HepG2 (cell line): Measurements from ENCODE around the gene CD96. TPM values are rescaled to one million over a fixed set of nuclear protein-coding genes. Genes with fewer than 3 reads are reported as not detected.

Experiments used
- ATAC-seq: fragments of 200-7000 bp; cut with Tn5 transposase; 3 replicates; pipeline ENCODE4 v1.9.1; 2020; ENCODE audit warnings: mild to moderate bottlenecking, moderate library complexity
- BruUV-seq: library from RNA; stranded (reverse); fragments of 400-500 nt; replicated peaks from 2 replicates; lab custom pipeline; 2021; lab: Mats Ljungman, UMichigan
- CTCF ChIA-PET: fragments of 300-600 bp; formaldehyde crosslinking; extraction: SDS; loops from one replicate; lab custom pipeline; 2021; ENCODE audit warnings: low total read pairs, inconsistent platforms, low intra/inter-chr PET ratio; lab: Yijun Ruan, JAX
- POLR2A ChIA-PET: fragments of 350-600 bp; sonication (Branson Sonifier 250); formaldehyde crosslinking; loops from one replicate; lab custom pipeline; 2020; ENCODE audit warnings: antibody characterized with exemption, inconsistent platforms; lab: Yijun Ruan, JAX
- DNase-seq: peaks from one replicate; pipeline ENCODE4 v3.0.0-alpha.2; 2015; ENCODE audit warnings: low spot score
- FAIRE-seq: peaks from 3 replicates; lab custom pipeline; 2011; peaks lifted over from hg19 to GRCh38; lab: Jason Lieb, UNC
- H2AFZ ChIP-seq: one replicate; pipeline ENCODE4 v1.6.1; 2011; ENCODE audit warnings: low read length, inconsistent platforms
- H3K27ac ChIP-seq: fragments of 300-600 bp; 3 replicates; pipeline ENCODE4 v1.8.0; 2011; ENCODE audit warnings: mixed run types, mild to moderate bottlenecking, mixed read lengths, low read length, inconsistent platforms; ENCODE audit not compliant: insufficient read depth; ENCODE audit errors: extremely low read length
- H3K27me3 ChIP-seq, 2 experiments: fragments of 200-600 bp in 1 of 2; 2 replicates in 1 of 2; 3 replicates in 1 of 2; pipeline versions ENCODE4 v1.6.0 to v1.8.0; 2011; ENCODE audit warnings: low read length in 2 of 2, mild to moderate bottlenecking in 2 of 2, moderate library complexity in 2 of 2, inconsistent platforms in 1 of 2; ENCODE audit not compliant: insufficient read depth in 2 of 2, control insufficient read depth in 1 of 2
- H3K36me3 ChIP-seq, 2 experiments: fragments of 200-600 bp in 1 of 2; replicated peaks in 1 of 2; 2 replicates in 1 of 2; 3 replicates in 1 of 2; pipeline versions ENCODE4 v1.5.1 to v1.8.0; 2011; ENCODE audit warnings: low read length in 2 of 2, inconsistent platforms in 1 of 2; ENCODE audit not compliant: insufficient read depth in 2 of 2, control insufficient read depth in 1 of 2
- H3K4me1 ChIP-seq: 2 replicates; pipeline ENCODE4 v1.5.1; 2012; ENCODE audit warnings: low read length, inconsistent platforms; ENCODE audit not compliant: insufficient read depth
- H3K4me2 ChIP-seq: 2 replicates; pipeline ENCODE4 v1.6.0; 2011; ENCODE audit warnings: low read depth, low read length, inconsistent platforms
- H3K4me3 ChIP-seq, 3 experiments: fragments of 200-600 bp in 1 of 3; sonication (generic), shearing (Covaris generic) in 1 of 3; replicated peaks in 1 of 3; 2 replicates each; pipeline ENCODE4 v1.5.1; 2011 to 2016; ENCODE audit warnings: low read length in 3 of 3, inconsistent platforms in 2 of 3, low read depth in 2 of 3, mild to moderate bottlenecking in 2 of 3, control low read depth in 1 of 3, mixed read lengths in 1 of 3; ENCODE audit not compliant: insufficient read depth in 1 of 3
- H3K79me2 ChIP-seq: one replicate; pipeline ENCODE4 v1.6.1; 2011; ENCODE audit warnings: low read length, inconsistent platforms; ENCODE audit not compliant: insufficient read depth
- H3K9ac ChIP-seq: 2 replicates; pipeline ENCODE4 v1.6.0; 2011; ENCODE audit warnings: mild to moderate bottlenecking, low read depth, low read length, inconsistent platforms; ENCODE audit not compliant: insufficient read depth
- H3K9me3 ChIP-seq: 2 replicates; pipeline ENCODE4 v1.5.1; 2012; ENCODE audit warnings: mild to moderate bottlenecking, low read length
- H4K20me1 ChIP-seq: 2 replicates; pipeline ENCODE4 v1.6.0; 2011; ENCODE audit warnings: inconsistent platforms, mild to moderate bottlenecking, low read length, moderate library complexity; ENCODE audit not compliant: insufficient read depth
- EP300 ChIP-seq, 3 experiments: sonication (generic) in 1 of 3; formaldehyde crosslinking in 1 of 3; IDR thresholded peaks; 2 replicates each; pipeline versions ENCODE4 v1.5.1 to v1.6.1; 2011 to 2020; ENCODE audit warnings: low read depth in 2 of 3, low read length in 2 of 3, borderline replicate concordance in 1 of 3, improper control_type of control experiment in 1 of 3, mild to moderate bottlenecking in 1 of 3, missing genetic modification reagents in 1 of 3, moderate library complexity in 1 of 3
- GMEB1 ChIP-seq: sonication (generic); formaldehyde crosslinking; IDR thresholded peaks from 2 replicates; pipeline ENCODE4 v1.5.1; 2020; ENCODE audit warnings: missing genetic modification reagents, mild to moderate bottlenecking, borderline replicate concordance
- GRHL1 ChIP-seq: sonication (generic); formaldehyde crosslinking; conservative IDR thresholded peaks from 2 replicates; pipeline ENCODE4 v1.8.0; 2022; ENCODE audit warnings: missing genetic modification reagents
- HNF4A ChIP-seq: sonication (generic); formaldehyde crosslinking; IDR thresholded peaks from 2 replicates; pipeline ENCODE4 v1.4.0; 2020; ENCODE audit warnings: missing genetic modification reagents
- ZNF552 ChIP-seq: sonication (generic); formaldehyde crosslinking; IDR thresholded peaks from 2 replicates; pipeline ENCODE4 v1.9.0; 2022; ENCODE audit warnings: missing genetic modification reagents, mild to moderate bottlenecking, borderline replicate concordance
- ZSCAN12 ChIP-seq: sonication (generic); formaldehyde crosslinking; IDR thresholded peaks from 2 replicates; pipeline ENCODE4 v1.9.0; 2021; ENCODE audit warnings: mild to moderate bottlenecking, missing genetic modification reagents
- WGBS: methylation state at CpG from one replicate; pipeline ENCODE4 v1.1.6; 2017; ENCODE audit warnings: low lambda C conversion rate; 5-methylcytosine and 5-hydroxymethylcytosine counted together
- in situ Hi-C: cut with HindIII; loops from 2 replicates; pipeline ENCODE4 v1.10.0; 2017; ENCODE audit warnings: low pct_unique_long_range_greater_than_20kb; ENCODE audit not compliant: extremely low pct_ligation_motif_present
- intact Hi-C: fragments of 100-400 bp; cut with micrococcal nuclease; formaldehyde crosslinking; loops from one replicate; pipeline ENCODE4 v1.10.0; 2022; ENCODE audit not compliant: unreplicated experiment
- polyA plus RNA-seq, 8 experiments: library from polyadenylated mRNA; depleted of rRNA in 3 of 8; stranded (reverse) in 7 of 8; unstranded in 1 of 8; fragments of >200 nt; fragmentation: Illumina TruSeq in 4 of 8; extraction: Trizol in 4 of 8; gene quantifications; 2 replicates each; pipeline versions ENCODE4 v1.2.1 to v1.2.3, GENCODE V29; 2011 to 2016; ENCODE audit warnings: low read depth in 4 of 8, missing spikeins in 1 of 8, mixed read lengths in 1 of 8; ENCODE audit not compliant: insufficient read depth in 1 of 8
- total RNA-seq, 5 experiments: library from RNA; depleted of rRNA; stranded (reverse); fragments of >200 nt; fragmentation: Illumina TruSeq; extraction: Trizol; gene quantifications; 2 replicates each; pipeline ENCODE4 v1.2.3, GENCODE V29; 2016; ENCODE audit warnings: low read depth in 1 of 5

The CD96 gene
- total and polyA plus RNA-seq, 2 of the 13 experiments (the other 11 are each of a cell fraction or from before 2014, with no cell fraction given): not detected

GRCh38 chr3:111688190-111688800, 146.3 kb downstream of the CD96 start:
- WGBS: 71% methylated on average over 2 of the region's 2 CpGs
- H3K4me3 ChIP-seq: no peak overlapping the region
- H3K9me3 ChIP-seq: no peaks in the 10 kb centered on the region
- CTCF ChIA-PET: no interaction called here
- in situ Hi-C loops (no loop called here), intact Hi-C loops (no loop called here)
- peaks cover 22% of the 10 kb centered on the region for H3K4me1 ChIP-seq
- no TSS peak for BruUV-seq
- no peak overlapping the region for H3K9ac ChIP-seq
- peak; percentile 43 for ATAC-seq
- no peak overlapping the region for H2AFZ ChIP-seq
- 0 out of 2 replicates have a peak, but pooled peaks have one; percentile 9 for TF ChIP-seq HNF4A (CRISPR knock-in tag)
- TF ChIP-seq EP300 (IDR thresholded peaks at IDR 0.05; ENCODE audit: low read depth in 2 of 2, low read length in 2 of 2): no peak
- TF ChIP-seq EP300 (CRISPR knock-in tag; IDR thresholded peaks at IDR 0.05; ENCODE audit: borderline replicate concordance): no peak
- H3K27ac ChIP-seq: no peak overlapping the region
- DNase-seq: no peak
- H3K4me2 ChIP-seq: no peak overlapping the region
- POLR2A ChIA-PET: interaction anchor here (1.1 kb wide), 1 partner anchor 11 kb away, joined by 8 read pairs; no protein-coding TSS in a partner anchor
- H3K79me2 ChIP-seq: peaks cover 2% of the 10 kb centered on the region
- H3K27me3 ChIP-seq: no peaks in the 10 kb centered on the region
- H3K36me3 ChIP-seq: no peaks in the 10 kb centered on the region
- H4K20me1 ChIP-seq: no peaks in the 10 kb centered on the region
- FAIRE-seq: no peak

- no peak overlapping the region for H3K4me2 ChIP-seq
- no peaks in the 10 kb centered on the region for H3K36me3 ChIP-seq
- H4K20me1 ChIP-seq: no peaks in the 10 kb centered on the region
- no peak overlapping the region for H3K9ac ChIP-seq
- no TSS peak for BruUV-seq
- FAIRE-seq (no peak), DNase-seq (no peak), ATAC-seq (no peak)
- in situ Hi-C loops: no loop called here
- no peak overlapping the region for H2AFZ ChIP-seq
- peaks cover 2% of the 10 kb centered on the region for H3K79me2 ChIP-seq
- POLR2A ChIA-PET: no interaction called here
- H3K4me3 ChIP-seq: no peak overlapping the region
- H3K27me3 ChIP-seq: no peaks in the 10 kb centered on the region
- CTCF ChIA-PET: interaction anchor here (4.0 kb wide), 1 partner anchor 21 kb away, joined by 48 read pairs; no protein-coding TSS in a partner anchor
- peaks cover 21% of the 10 kb centered on the region for H3K4me1 ChIP-seq
- intact Hi-C loops: no loop called here
- H3K9me3 ChIP-seq: no peaks in the 10 kb centered on the region
- no peak overlapping the region for H3K27ac ChIP-seq
- WGBS: 84% methylated on average over 3 of the region's 3 CpGs
- TF ChIP-seq ZSCAN12 (CRISPR knock-in tag) (no peak), ZNF552 (no peak), GMEB1 (CRISPR knock-in tag) (no peak), GRHL1 (no peak)
Observed at GRCh38 chr3:111690242-111690641, 148.2 kb downstream of the CD96 start.
